Measurements from ENCODE around the gene CD5L. TPM values are rescaled to one million over a fixed set of nuclear protein-coding genes. Genes with fewer than 3 reads are reported as not detected.
A peak's percentile ranks its signal among the peaks of the same experiment; 100 is the strongest.

CD5L gene
- total RNA-seq, 1 donor from 2014 or later: not detected

DNA sequence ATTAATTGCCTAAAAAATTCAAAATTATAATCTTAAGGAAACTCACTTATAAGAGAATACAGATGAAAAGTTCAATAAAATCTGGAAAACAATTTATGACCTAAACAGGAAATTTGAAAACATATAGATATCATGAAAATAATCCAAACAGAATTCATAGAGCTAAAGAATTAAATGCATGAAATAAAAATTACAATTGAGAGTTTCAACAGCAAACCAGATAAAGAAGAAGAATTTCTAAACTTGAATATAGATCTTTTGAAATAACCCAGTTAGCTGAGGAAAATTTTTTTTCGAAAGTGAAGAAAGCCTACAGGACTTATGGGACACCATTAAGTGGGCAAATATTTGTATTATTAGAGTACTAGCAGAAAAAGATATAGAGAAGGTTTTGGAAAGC is 28.3 kb downstream of the CD5L start:
- DNase-seq (ENCODE audit: low spot score): no peak

DNA sequence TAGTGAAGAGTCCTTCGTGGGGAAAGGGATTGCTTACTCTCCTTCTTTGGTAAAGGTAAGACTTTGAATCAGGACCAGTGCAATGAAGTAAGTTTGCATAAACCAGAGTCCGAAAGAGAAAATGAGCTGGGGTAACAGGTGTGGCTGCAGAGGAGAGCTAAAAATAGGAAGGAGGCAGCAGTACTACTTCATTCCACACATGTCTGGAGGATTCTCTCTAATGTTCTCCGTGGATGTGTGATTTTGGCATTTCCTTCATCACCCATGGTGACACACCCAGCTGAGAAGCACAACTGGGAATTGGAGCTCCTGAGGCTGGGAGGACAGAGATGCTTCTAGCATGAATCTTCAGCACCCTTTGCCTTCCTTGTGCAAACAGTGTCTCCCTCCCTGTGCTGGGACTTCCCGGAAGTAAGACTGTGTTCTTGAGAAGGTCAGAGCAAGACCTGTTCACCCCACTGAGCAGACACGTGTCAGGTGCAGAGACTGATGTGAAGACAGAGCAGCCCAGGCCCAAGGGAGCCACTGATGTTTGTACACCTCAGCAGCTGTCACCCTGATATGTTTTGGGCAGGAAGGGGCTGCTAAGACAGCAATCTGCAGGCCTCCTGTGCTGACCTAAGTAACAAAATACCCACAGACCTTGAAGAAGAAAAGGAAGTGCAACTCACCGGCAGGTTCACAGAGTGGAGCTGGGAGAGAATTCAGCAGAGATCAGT is 35.0 kb downstream of the CD5L start:
- no peak for DNase-seq (ENCODE audit: low spot score)

DNA sequence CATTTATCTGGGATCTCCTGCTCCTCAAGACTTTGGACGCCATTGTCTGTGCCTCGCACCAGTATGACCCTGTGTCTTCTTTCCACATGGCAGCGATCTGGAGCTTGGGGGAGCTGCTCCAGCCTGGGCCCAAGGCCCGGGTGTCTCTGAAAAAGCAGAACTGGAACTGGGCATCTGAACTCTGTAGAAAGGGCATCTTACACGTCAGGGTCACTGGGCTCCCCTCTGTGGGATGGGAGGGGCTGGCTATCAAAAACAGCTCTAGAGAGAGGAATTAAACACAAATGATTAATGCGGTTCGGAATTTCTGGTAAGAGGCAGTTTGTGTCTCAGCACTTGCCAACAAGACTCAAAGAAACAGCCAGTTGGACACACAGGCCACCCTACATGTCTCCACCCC is 37.8 kb downstream of the CD5L start:
- no peak for DNase-seq (ENCODE audit: low spot score)

DNA sequence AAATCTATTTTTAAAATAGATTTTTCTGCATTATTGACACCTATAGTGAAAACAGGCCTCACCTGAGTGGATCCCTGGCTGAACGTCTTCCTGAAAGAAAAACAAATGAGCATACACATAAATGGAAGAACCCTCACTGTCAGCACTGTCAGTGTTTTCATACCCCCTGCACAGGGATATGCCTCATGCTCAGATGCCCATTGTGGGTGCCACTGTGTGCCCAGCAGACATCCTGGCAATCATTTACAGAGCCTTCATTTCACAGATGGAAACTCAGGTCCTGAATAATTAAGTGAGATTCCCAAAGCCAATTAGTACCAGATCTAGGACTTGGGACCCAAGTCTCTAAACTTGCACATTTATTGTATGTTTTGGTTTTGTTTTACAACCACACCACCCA is 41.6 kb downstream of the CD5L start:
- no peak for DNase-seq (ENCODE audit: low spot score)

DNA sequence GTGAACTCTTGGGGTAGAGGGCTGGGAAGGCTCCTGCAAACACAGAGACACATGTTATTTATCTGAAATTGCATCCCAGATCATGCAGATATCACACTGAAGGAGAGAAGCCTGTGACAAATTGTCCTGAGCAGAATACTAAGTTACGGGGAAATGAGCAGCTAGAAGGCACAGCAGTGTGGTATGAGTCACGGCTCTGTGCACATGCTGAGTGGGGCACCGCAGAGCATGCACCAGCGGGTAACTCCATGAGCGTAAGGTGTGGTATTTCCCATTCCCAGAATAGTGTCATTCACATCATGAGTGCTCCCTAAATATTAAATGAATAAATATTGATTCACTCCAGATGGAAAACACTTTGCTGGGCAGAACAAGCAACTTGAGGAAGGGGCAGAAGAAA is 43.4 kb downstream of the CD5L start:
- no peak for DNase-seq (ENCODE audit: low spot score)

DNA sequence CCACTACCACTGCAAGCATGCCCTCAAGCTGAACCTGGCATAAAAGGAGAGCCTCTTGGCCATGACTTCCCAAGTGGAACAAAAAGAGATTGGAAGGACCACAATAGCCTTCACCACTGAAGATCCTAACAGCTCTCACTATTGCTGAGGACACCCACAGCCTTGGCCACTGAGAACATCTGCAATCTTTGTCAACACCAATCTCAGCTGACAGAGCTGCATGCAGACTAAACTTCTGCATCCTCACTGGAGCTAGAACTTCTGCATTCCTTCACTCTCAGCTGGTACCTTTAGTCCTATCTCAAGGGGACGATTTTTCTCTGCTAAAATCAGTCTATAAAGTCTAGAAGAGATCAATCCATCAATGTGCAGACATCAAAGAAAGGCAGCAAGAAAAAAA is 56.4 kb downstream of the CD5L start:
- DNase-seq (ENCODE audit: low spot score): peak; percentile 2

DNA sequence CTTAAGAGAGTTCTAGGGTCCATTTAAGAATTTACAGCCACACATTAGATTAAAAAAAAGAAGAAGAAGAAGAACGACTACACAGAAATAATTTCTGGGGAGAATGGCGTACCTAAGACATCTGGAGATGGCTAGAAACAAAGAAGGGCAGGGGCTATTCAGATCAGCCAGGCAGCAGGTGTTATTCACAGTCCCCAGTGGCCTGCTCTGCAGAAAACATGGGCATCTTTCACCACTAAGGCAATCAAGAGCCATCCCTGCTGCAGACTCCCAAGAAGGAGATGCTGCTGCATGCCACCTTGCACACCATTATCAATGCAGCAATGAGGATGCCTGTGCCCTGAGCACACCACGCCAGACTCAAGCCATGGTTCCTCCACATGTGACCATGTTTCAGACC is 56.8 kb downstream of the CD5L start:
- no peak for DNase-seq (ENCODE audit: low spot score)

DNA sequence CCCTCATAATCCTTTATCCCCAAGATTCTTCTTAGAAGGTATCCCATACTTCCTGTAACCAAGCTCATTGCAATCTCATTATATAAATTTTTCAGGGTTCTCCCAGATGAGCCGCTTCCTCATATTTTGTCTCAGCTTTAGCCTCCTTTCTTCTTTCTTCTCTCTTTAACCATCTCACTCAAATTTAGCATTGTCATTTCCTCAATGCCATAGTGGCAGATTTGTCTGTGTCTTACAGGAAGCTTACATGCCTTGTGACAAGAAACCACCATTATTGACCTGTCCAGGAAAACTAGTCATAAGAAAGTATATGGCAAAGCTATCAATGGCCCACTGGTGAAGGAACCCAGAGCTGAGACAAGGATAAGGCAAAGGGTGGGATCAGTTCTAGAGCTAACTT is 58.7 kb downstream of the CD5L start:
- DNase-seq (ENCODE audit: low spot score): no peak

DNA sequence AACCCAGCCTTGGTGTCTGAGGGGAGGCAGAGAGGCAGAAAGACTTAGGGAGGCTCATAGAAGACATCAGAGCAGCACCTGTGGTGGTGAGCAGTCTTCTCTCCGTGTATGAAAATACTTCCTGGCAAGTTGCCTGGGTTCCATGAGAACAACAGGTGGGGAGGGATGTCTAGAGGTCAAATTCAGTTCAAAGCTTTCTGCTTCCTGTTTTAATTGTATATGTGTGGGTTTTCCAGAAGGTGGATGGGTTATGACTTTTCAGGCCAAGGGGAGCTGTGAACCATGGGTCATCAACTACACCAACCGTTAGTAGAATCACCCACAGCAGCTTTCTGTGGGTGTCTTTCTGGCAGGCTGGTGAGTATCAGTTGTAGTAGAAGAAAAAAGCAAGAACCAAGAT is 60.6 kb downstream of the CD5L start:
- no peak for DNase-seq (ENCODE audit: low spot score)

Other genes with a start within 250 kb of the CD5L start
- 5.8 TPM for gene FCRL4, start 243.7 kb downstream of the CD5L start, total RNA-seq (ENCODE audit: insufficient read depth, low replicate concordance)
- gene FCRL3, start 141.0 kb downstream of the CD5L start, total RNA-seq (ENCODE audit: insufficient read depth, low replicate concordance): 6.0 TPM
- gene FCRL2, start 64.7 kb downstream of the CD5L start, total RNA-seq (ENCODE audit: insufficient read depth, low replicate concordance): 1.2 TPM
- 0.72 TPM for gene FCRL1, start 21.7 kb downstream of the CD5L start, total RNA-seq (ENCODE audit: insufficient read depth, low replicate concordance)
- gene KIRREL1, start 151.8 kb upstream of the CD5L start, total RNA-seq (ENCODE audit: insufficient read depth, low replicate concordance): 89.1 TPM